Chondrocyte (in vitro differentiated cells): Measurements from ENCODE around the gene NLRC5. TPM values are rescaled to one million over a fixed set of nuclear protein-coding genes. Genes with fewer than 3 reads are reported as not detected.

Experiments
- DNase-seq: peaks from one replicate; pipeline ENCODE4 v3.0.0; 2021; ENCODE audit warnings: mixed read lengths, low spot score
- H3K27ac Mint-ChIP-seq: one replicate; pipeline ENCODE4 v1.8.0; 2021; ENCODE audit warnings: mild to moderate bottlenecking, moderate library complexity, mixed read lengths; ENCODE audit not compliant: unreplicated experiment
- H3K27me3 Mint-ChIP-seq: 2 replicates; pipeline ENCODE4 v1.8.0; 2021; ENCODE audit warnings: low read depth, mixed read lengths
- H3K36me3 Mint-ChIP-seq: 2 replicates; pipeline ENCODE4 v1.8.0; 2021; ENCODE audit warnings: low read depth, mixed read lengths
- H3K4me1 Mint-ChIP-seq: 2 replicates; pipeline ENCODE4 v1.8.0; 2021; ENCODE audit warnings: low read depth, mild to moderate bottlenecking, mixed read lengths
- H3K4me3 Mint-ChIP-seq: one replicate; pipeline ENCODE4 v1.8.0; 2021; ENCODE audit warnings: mild to moderate bottlenecking, moderate library complexity, mixed read lengths; ENCODE audit not compliant: unreplicated experiment
- H3K9me3 Mint-ChIP-seq: 2 replicates; pipeline ENCODE4 v1.8.0; 2021; ENCODE audit warnings: low read depth, mixed read lengths
- total RNA-seq: library from RNA; stranded (reverse); gene quantifications from 3 replicates; pipeline ENCODE4 v1.2.1, GENCODE V29; 2021
- TF ChIP-seq, protein P1 (sequence below): fragments of 200-600 bp; sonication (generic); IDR thresholded peaks from 2 replicates; pipeline ENCODE4 v1.5.0; 2021; ENCODE audit warnings: antibody characterized with exemption, mild to moderate bottlenecking, moderate library complexity

NLRC5 gene
- total RNA-seq, 1 donor from 2014 or later = 6.3 TPM

DNA sequence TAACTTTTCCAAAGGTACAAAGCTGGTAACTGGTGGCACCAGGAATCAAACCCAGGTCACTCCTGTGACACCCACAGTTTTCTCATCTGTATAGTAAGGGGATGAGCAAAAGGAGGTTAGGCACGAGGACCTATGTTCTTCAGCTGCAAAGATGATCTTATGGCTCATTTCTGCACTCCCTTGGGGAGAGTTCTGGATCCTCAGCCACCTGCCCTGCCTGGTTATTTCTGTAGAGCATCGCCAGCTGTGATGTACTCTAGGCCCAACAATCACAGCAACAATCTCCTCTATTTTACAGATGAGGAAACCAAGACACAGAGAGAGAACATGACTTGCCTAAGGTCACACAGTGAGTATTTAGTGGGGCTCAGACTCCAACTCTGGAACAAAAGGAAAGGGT, 97.6 kb downstream of the NLRC5 start:
- H3K4me1 Mint-ChIP-seq = peaks cover 15% of the 10 kb centered on the region
- H3K9me3 Mint-ChIP-seq = no peaks in the 10 kb centered on the region
- peaks cover 2% of the 10 kb centered on the region for H3K27me3 Mint-ChIP-seq
- H3K4me3 Mint-ChIP-seq = no peak overlapping the region
- no peak overlapping the region for H3K27ac Mint-ChIP-seq
- TF ChIP-seq, protein P1, sequence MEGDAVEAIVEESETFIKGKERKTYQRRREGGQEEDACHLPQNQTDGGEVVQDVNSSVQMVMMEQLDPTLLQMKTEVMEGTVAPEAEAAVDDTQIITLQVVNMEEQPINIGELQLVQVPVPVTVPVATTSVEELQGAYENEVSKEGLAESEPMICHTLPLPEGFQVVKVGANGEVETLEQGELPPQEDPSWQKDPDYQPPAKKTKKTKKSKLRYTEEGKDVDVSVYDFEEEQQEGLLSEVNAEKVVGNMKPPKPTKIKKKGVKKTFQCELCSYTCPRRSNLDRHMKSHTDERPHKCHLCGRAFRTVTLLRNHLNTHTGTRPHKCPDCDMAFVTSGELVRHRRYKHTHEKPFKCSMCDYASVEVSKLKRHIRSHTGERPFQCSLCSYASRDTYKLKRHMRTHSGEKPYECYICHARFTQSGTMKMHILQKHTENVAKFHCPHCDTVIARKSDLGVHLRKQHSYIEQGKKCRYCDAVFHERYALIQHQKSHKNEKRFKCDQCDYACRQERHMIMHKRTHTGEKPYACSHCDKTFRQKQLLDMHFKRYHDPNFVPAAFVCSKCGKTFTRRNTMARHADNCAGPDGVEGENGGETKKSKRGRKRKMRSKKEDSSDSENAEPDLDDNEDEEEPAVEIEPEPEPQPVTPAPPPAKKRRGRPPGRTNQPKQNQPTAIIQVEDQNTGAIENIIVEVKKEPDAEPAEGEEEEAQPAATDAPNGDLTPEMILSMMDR = no peak
- H3K36me3 Mint-ChIP-seq = no peaks in the 10 kb centered on the region
- no peak for DNase-seq

DNA sequence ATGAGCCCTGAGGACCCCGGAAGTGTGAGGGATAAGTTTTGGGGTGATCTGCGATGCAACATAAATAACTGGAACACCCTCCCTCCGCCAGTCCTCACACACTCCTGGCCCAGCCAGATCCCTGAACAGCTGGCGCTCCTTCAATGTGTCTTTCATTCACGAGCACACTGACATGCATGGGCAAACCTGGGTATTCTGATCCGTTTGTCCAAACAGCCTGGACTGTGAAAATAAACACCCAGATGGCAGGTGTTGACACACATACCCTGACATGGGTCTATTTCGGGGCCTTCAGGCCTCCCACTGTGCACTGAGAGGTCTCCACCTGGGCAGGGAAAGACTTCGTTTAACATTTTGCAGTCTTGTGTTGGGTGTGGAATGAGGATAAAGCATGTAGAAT, 100.0 kb downstream of the NLRC5 start:
- DNase-seq = no peak
- TF ChIP-seq, protein P1 = no peak
- Mint-ChIP-seq H3K4me1 (peaks cover 19% of the 10 kb centered on the region), H3K9me3 (no peaks in the 10 kb centered on the region), H3K27me3 (peaks cover 2% of the 10 kb centered on the region), H3K4me3 (no peak overlapping the region), H3K27ac (no peak overlapping the region), H3K36me3 (no peaks in the 10 kb centered on the region)

DNA sequence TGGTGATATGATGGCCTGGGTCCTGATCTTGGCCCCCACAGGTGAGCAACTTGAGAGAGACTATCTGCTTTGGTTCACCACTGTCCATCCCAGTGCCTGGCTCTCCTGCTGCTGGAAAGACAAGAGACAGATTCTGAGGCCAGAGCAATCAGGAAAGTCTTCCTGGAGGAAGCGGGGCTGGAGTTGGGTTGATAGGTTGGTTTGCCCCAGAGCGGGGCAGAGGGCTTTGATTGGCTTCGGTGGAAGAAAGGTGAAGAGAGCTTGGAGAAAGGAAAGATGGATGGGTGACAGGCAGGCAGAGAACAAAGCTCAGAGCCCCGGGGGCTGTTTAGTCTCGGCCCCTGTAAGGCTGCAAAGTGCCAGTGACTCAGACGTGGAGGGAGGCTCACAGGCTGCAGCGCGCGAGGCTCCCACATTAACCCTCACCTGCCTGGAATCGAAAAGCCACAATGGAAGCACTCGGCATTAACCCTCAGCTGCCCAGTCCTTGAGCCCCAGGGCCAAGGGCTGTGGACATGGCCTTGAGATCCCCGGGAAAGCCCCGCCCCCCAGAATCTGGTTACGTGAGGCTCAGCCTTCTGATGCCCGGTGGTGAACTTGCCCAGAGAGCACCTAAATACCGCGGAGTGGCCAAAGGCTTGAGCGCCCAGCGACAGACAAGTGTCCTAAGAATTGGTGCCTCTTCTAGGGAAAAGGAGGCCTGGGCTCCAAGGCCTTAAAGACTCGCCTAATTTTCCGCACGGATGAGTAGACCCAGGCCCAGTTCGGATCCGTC, 102.0 kb downstream of the NLRC5 start:
- Mint-ChIP-seq H3K4me3 (peak overlapping the region; percentile 74), H3K9me3 (no peaks in the 10 kb centered on the region), H3K36me3 (no peaks in the 10 kb centered on the region), H3K27ac (peak overlapping the region; percentile 17), H3K4me1 (peaks cover 19% of the 10 kb centered on the region), H3K27me3 (peaks cover 2% of the 10 kb centered on the region)
- TF ChIP-seq, protein P1 = no peak
- no peak for DNase-seq

DNA sequence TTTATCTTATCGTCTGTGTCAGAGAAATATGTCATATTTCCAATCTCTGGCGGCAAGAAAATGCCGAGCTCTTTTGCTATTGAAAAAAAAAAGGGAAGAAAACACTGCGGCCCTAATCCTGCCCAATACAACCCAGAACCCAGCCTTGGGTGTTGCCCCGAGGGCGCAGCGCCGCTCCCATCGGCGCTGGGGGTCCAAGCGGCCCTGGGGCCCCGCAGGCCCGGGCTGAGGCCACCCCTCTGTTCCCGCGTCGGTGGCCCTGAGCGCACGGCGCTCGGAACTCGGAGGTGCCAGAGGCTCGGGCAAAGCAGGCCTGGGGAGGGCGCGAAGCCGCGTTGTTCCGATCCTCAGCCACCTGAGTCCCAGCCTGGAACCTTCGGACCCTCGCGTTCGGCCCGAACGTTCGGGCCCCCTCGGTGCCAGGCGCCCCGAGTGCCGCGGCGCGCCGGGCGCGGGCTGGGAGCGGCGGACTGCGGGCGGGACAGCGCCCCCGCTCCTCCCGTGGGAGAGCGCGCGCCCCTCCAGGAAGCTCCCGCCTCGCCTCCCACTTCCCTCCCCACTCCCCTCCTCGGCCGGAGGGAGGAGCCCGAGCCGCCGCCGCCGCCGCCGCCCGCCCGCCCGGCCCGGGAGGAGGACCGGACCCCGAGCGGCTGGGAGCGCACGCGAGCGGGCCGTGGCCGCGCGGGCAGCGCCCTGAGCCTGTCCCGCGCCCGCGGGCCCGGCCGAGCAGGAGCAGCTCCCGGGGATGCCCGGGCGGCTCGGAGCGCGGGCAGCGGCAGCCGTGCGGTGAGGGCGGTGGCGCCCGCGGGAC, 102.8 kb downstream of the NLRC5 start, which contains the start of gene CPNE2:
Gene CPNE2 (plus strand): TSS at position 609 of the 811 bp plus-strand sequence. CDS start 18,160 bp downstream, outside the sequence.
- H3K36me3 Mint-ChIP-seq = no peaks in the 10 kb centered on the region
- H3K4me1 Mint-ChIP-seq = peaks cover 19% of the 10 kb centered on the region

More for the DNA sequence above, 102.8 kb downstream of the NLRC5 start, which contains the start of gene CPNE2:
- H3K27me3 Mint-ChIP-seq = no peaks in the 10 kb centered on the region
- peak within 1 kb of the TSS; percentile 74 for H3K4me3 Mint-ChIP-seq
- TF ChIP-seq, protein P1 = no peak
- peak within 1 kb of the TSS; percentile 17 for H3K27ac Mint-ChIP-seq
- no peak for DNase-seq
- H3K9me3 Mint-ChIP-seq = no peaks in the 10 kb centered on the region
